Stromal cell of bone marrow (primary cell): Measurements from ENCODE around the gene ITPKC.
"Not testable (repeated sequence)": the region's sequence is repeated elsewhere in the genome, so short reads cannot be mapped to it uniquely, and the experiment has no call there.

Source experiments
- DNase-seq: peaks from one replicate; pipeline ENCODE4 v3.0.0-alpha.2; 2012; ENCODE audit warnings: low read depth

ITPKC gene

DNA sequence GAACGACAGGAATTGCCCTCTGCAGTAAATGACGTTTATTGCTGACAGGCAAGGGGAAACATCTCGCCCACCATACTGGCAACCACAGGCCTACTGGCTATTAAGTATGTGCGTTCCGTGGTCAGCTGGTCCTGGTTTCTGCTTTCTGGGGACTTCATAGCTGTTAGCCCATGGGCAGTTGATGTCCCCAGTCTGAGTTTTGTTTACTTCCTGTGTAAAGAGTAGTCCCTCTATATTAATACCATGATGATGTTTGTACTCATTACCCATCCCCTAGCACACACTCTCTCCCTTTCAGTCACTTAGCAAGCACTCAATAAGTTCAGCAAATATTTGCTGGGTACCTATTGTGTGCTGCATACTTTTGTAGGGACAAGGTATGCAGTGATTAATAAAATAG lies 52.0 kb downstream of the ITPKC start:
- DNase-seq = no peak

- not testable (repeated sequence) for DNase-seq
Measured at GRCh38 chr19:40771101-40771862, 54.4 kb downstream of the ITPKC start.

- DNase-seq = no peak
Measured at GRCh38 chr19:40774916-40775631, 58.2 kb downstream of the ITPKC start, which contains the start of gene MIA. MIA (plus strand) TSS chr19:40775521; CDS start chr19:40775543, 22 bp downstream.

- no peak for DNase-seq
Measured at GRCh38 chr19:40775632-40776022, 58.7 kb downstream of the ITPKC start.

DNA sequence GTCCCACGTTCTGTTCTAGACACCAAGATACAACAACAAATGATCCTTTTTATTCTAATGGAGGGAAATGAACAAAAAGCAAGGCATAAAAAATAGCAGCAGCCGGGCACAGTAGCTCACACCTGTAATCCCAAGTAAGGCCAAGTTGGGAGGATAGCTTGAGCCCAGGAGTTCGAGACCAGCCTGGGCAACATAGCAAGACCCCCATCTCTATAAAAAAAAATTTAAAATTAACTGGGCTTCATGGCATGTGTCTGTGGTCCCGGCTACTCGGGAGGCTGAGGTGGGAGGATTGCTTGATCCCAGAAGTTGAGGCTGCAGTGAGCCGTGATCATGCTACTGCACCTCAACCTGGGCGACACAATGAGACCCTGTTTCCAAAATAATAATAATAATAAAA lies 59.5 kb downstream of the ITPKC start:
- DNase-seq = no peak

DNA sequence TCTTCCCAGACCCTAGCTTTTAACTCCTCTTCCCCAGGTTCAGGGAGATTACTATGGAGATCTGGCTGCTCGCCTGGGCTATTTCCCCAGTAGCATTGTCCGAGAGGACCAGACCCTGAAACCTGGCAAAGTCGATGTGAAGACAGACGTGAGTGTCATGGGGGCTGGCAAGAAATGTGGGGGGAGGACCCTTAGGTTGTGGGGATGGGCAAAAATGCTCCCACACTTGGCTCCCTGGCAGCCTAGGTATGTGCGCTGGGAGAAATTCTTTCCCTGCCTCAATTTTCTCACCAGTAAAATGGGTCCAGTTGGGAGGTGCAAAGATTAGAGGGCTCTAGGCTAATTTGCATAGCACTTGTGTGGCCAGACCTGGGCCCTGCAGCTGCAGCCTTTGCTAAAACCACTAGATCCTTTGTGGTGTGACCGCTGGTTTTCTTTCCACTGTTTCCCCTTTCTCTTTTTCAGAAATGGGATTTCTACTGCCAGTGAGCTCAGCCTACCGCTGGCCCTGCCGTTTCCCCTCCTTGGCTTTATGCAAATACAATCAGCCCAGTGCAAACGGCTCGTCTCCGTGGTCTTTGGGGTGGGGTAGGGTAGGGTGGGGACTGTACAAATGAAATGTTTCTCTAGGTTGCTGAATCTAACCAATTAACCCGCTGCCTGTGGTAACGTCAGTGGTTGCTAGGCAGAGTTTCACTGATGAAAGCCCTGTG lies 60.2 kb downstream of the ITPKC start:
- DNase-seq = peak; percentile 90

DNA sequence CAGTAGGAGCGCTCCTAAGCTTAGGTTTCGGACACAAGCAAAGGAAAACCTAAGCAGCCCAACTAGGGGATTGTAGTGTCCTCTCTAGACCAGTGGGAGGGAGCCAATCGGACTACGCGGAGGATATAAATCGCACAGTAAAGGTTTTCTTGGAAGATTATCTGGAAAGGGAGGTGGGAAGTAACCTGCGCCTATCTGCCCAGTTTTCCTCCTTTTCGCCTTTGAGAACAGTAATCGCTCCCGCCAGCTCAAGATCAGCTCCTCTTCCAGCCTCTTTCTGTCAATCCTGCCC lies 60.7 kb downstream of the ITPKC start:
- no peak for DNase-seq

GRCh38 chr19:40777937-40778705 lies 61.2 kb downstream of the ITPKC start, which contains the start of gene RAB4B:
RAB4B (plus strand) TSS chr19:40778247; CDS start chr19:40778376, 129 bp downstream.
- DNase-seq = peak; percentile 99

DNA sequence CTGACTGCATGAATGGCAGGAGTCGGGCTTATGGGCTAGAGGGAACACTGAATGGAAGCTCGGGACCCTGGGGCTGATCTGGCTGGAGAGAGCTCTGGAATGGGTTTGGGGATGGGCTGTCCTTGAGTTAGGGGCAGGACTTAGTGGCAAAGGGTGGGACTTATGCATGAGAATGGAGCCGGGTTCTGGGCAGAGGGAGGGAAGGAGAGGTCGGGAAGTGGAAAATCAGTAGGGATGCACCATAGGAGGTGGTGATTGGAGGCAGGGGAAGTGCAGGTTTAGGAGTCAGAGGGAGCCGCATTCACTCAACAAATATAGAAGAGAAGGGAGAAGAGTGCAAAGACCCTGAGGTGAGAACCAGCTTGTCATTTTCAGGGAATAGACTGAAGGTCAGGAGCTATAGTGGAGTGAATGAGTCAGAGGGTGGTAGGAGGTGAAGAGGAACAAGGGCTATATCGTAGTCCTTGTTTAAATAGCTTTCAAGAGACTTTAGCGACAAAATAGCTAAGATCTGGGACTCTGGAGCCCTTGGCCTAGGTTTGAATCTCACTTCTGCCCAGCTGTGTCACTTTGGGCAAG lies 61.9 kb downstream of the ITPKC start:
- DNase-seq = no peak

DNA sequence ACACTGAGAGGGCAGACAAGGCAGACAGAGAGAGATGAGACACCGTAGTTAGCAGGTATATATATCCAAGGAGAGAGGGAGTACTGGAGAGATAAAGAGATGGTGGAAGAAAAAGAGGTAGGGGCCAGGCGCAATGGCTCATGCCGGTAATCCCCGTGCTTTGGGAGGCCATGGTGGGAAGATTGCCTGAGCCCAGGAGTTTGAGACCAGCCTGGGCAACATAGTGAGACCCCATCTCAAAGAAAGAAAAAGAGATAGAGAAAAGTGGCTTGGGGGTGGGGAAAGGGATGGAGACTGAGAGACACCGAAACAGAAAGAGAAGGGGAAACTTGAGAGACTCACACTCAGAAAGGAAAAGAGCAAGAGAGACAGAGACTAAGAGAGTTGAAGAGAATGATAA lies 63.7 kb downstream of the ITPKC start:
- no peak for DNase-seq

DNA sequence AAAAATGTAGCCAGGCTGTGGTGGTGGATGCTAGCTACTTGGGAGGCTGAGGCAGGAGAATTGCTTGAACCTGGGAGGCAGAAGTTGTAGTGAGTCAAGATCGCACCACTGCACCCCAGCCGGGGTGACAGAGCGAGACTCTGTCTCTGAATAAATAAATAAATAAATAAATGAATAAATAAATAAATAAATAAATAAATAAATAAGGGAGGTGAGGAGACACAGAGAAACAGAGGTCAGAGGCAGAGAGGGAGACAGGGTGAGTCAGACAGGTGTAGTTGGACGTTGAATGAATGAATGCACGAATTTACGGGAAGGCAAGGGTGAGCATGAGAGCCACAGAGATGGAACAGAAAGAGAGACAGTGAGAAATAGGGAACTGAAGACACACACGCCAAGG lies 64.2 kb downstream of the ITPKC start:
- no peak for DNase-seq

DNA sequence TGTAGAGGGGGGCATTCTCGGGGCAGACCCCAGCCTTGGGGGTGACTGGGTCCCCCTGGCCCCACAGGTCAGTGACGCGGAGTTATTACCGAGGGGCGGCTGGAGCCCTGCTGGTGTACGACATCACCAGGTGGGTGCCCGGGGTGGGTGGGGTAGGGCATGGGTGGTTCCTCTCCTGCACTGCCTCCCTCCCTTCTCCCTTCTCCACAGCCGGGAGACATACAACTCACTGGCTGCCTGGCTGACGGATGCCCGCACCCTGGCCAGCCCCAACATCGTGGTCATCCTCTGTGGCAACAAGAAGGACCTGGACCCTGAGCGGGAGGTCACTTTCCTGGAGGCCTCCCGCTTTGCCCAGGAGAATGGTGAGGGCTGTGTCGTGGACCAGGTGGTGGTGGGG lies 66.8 kb downstream of the ITPKC start:
- DNase-seq = no peak

DNA sequence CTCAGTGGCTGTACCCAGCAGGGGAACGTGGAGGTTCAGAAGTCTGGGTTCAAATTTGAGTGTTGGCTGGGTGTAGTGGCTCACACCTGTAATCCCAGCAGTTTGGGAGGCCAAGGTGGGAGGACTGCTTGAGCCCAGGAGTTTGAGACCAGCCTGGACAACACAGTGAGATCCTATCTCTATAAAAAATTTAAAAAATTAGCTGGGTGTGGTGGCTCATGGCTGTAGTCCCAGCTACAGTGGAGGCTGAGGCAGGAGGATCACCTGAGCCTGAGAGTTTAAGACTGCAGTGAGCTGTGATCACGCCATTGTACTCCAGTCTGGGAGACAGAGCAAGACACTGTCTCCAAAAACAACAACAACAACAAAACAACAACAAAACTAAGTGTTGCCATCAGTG lies 67.2 kb downstream of the ITPKC start:
- not testable (repeated sequence) for DNase-seq

DNA sequence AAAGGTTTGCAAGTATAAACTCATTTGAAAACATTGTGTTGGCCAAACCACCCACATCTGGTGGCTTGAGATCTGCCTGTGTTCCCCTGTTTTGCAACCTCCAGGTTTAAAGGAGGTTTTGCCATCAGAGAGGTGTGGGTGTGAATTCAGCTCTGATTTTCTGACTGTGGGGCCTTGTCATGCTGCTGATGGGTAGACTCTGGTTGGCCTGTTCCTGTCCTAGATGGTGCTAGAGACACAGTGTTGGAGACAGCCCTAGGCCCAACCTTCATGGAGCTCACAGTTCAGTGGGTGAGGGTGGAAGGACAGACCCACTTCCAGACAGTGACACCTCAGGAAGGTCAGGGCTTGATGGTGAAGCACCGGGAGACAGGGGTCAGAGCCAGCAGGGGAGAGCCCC lies 68.6 kb downstream of the ITPKC start:
- no peak for DNase-seq

DNA sequence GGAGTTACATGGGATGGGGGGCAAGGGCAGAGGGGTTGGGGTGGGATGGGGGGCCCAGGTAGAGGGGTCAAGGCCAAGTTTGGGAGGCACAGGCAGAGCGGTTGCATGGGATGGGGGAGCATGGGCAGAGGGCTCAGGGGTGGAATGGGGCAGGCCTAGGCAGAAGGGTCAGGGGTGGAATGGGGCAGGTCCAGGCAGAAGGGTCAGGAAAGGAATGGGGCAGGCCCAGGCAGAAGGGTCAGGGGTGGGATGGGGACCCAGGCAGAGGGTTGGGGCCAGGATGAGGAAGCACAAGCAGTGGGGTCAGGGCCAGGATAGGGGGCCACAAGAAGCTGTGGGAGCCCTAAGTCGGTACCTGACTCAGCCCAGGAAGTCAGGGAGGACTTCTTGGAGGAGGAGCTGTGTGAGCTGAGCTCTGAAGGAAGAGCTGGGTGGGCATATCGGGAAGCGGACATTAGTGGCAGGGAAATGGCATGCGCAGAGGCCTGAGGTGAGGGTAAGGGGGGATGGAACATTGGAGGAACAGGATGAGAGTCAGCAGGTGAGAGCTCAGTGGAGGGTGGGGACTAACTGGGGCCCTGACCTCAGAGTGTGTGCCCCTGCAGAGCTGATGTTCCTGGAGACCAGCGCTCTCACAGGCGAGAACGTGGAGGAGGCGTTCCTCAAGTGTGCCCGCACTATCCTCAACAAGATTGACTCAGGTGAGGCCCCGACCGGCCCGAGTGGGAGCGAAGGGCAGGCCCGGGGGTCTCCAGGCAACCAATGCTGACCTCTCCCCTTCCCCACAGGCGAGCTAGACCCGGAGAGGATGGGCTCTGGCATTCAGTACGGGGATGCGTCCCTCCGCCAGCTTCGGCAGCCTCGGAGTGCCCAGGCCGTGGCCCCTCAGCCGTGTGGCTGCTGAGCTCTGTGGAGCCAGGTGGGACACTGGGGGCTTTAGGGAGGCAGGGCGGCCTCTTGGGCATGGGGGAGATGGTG lies 69.4 kb downstream of the ITPKC start:
- no peak for DNase-seq
